Fibroblast of villous mesenchyme (primary cell): Measurements from ENCODE around the gene CDC123. TPM values are rescaled to one million over a fixed set of nuclear protein-coding genes. Genes with fewer than 3 reads are reported as not detected.
A peak's percentile ranks its signal among the peaks of the same experiment; 100 is the strongest.
"Not testable (repeated sequence)": the region's sequence is repeated elsewhere in the genome, so short reads cannot be mapped to it uniquely, and the experiment has no call there.

ENCODE experiments used
- DNase-seq: peaks from one replicate; pipeline ENCODE4 v3.0.0-alpha.2; 2010; ENCODE audit warnings: low read depth
- H3K4me3 ChIP-seq: 2 replicates; pipeline ENCODE4 v1.5.1; 2011; ENCODE audit warnings: low read depth, mild to moderate bottlenecking, low read length
- CTCF ChIP-seq: IDR thresholded peaks from 2 replicates; pipeline ENCODE4 v1.5.1; 2012; ENCODE audit warnings: low read depth, mild to moderate bottlenecking, low read length; ENCODE audit not compliant: insufficient read depth
- total RNA-seq: library from RNA; depleted of rRNA; stranded (reverse); fragments of >200 nt; gene quantifications from 2 replicates; pipeline ENCODE4 v1.2.3, GENCODE V29; 2012

Gene CDC123
- total RNA-seq, 1 donor, result 143 TPM

GRCh38 chr10:12213621-12214020 lies 17.6 kb downstream of the CDC123 start:
- no peak for TF ChIP-seq CTCF
- no peak overlapping the region for H3K4me3 ChIP-seq
- no peak for DNase-seq

- H3K4me3 ChIP-seq, result no peak overlapping the region
- DNase-seq, result no peak
- TF ChIP-seq CTCF, result no peak
These were observed 18.1 kb downstream of the CDC123 start for GRCh38 chr10:12214093-12214492.

GRCh38 chr10:12214763-12215218 lies 18.8 kb downstream of the CDC123 start:
- H3K4me3 ChIP-seq, result no peak overlapping the region
- peak; percentile 73 for DNase-seq
- peak; percentile 74 for TF ChIP-seq CTCF

GRCh38 chr10:12218991-12219390 lies 23.0 kb downstream of the CDC123 start:
- no peak for DNase-seq
- no peak for TF ChIP-seq CTCF
- no peak overlapping the region for H3K4me3 ChIP-seq

GRCh38 chr10:12221323-12222298 lies 25.6 kb downstream of the CDC123 start:
- DNase-seq, result peak; percentile 16
- no peak for TF ChIP-seq CTCF
- no peak overlapping the region for H3K4me3 ChIP-seq

GRCh38 chr10:12225444-12225843 lies 29.5 kb downstream of the CDC123 start:
- TF ChIP-seq CTCF, result no peak
- H3K4me3 ChIP-seq, result no peak overlapping the region
- DNase-seq, result no peak

- not testable (repeated sequence) for H3K4me3 ChIP-seq, DNase-seq
These were observed 30.4 kb downstream of the CDC123 start for GRCh38 chr10:12226438-12226837.
